Measurements from ENCODE around the gene NINL.

The NINL gene

GRCh38 chr20:25461786-25462545 lies 123.4 kb downstream of the NINL start:
- no peak for DNase-seq (ENCODE audit: low read depth)

DNA sequence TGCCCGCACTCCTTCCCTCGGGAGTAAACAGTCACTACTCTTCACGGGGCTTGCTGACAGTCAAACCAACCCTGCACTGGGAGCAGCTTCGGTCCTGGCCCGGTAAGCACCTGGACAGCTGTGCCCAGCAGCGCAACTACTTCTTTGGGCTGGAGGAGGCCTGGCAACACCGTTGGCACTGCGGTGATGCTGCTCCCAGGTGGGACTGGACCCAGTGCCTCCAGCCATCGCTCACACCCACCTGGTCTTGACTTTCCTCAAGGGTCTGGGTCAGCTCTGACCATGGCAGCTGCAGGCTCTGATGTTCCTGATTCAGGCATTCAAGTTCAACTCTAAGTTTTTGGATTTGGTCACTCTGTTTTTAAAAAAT lies 124.1 kb downstream of the NINL start:
- DNase-seq (ENCODE audit: low read depth): no peak

DNA sequence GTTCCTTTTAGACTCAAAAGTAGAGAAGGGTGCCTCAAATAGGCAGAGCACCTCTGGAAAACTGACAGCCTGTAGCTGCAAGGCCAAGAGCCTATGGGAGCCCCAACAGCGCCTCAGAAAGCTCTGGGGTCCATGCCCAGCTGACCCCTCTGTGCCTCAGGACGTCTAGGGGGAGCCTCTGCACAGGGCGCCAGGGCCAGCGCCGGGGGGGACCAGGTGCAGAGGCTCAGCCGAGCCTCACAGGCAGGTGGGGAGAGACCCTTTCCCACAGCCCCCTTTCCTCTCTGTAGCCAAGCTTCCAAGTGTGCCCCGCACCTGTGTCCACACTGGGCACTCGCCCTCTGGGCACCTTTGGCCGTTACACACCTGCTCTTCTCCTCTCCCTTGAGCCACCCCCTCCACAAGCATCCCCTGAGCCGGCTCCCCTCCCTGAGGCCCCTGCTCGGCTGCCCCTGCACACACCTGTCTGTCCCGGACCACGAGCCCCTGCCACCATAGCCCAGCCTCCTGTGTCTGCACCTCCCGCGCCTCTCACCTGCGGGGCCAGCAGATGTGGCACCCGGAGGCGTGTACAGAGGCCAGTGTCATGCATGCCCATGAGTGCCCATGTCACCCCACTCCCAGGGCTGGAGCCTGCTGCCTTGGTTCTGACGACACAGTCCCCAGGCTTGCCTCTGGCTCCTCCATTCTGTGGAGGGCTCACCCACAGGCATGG lies 124.6 kb downstream of the NINL start:
- DNase-seq (ENCODE audit: low read depth): no peak

GRCh38 chr20:25459916-25460535 lies 125.3 kb downstream of the NINL start:
- no peak for DNase-seq (ENCODE audit: low read depth)

DNA sequence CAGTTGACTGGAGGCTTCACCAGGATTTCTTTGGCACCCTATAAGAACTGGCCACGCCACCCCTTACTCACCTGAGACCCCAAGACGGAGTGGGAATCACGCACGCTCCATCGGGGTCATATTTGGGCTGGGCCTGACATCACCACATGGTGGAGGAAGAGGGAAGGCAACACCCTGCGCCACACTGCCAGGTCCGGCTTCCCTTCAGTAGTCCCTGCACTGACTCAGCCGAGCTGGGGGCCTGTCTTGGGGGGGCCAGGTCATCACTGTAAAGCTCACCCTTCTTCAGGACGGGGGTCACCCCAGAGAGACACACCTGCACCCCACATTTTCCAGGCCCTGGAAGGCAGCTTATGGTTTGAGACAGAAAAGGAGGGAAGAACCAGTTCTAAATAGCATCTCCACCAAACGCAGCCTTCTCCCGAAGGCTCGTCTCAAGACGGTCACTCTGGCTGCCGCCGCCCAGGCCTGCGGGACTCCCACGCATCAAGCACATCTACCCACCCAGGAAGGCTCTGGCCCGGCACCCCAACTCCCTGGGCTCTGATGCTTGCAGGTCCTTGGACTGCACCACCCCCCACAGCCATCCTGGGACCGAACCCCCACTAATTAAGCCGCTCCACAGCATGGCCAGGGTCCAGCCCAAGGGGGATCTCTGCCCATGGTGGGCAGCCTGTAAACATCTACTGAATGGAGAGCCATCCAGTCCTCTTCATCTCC lies 126.1 kb downstream of the NINL start:
- DNase-seq (ENCODE audit: low read depth): no peak

- DNase-seq (ENCODE audit: low read depth): no peak
Measured at GRCh38 chr20:25457886-25458680, 127.2 kb downstream of the NINL start.

GRCh38 chr20:25454153-25454900 lies 131.0 kb downstream of the NINL start:
- DNase-seq (ENCODE audit: low read depth): no peak

- DNase-seq (ENCODE audit: low read depth): no peak
Measured at GRCh38 chr20:25453035-25453810, 132.1 kb downstream of the NINL start.

DNA sequence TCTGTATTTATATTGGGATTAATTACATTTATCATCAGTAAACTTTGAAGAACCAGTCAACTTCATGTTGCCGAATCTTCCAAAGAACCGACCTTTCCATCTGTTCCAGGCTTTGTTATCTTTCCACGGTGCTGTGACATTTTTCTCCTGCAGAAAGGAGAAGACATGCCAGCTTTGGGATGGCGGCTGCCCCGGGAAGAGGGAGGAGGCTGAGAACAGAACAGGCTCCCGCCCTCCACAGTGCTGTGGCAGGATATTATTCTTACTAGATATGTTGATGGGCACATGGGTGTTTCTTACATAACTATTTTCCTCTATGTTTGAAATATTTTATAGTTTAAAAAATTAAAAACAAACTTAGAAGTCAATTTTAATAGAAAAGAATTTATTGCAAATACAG lies 133.0 kb downstream of the NINL start:
- DNase-seq (ENCODE audit: low read depth): no peak

- no peak for DNase-seq (ENCODE audit: low read depth)
Measured at GRCh38 chr20:25447671-25448070, 137.7 kb downstream of the NINL start.

GRCh38 chr20:25444556-25444955 lies 140.8 kb downstream of the NINL start:
- no peak for DNase-seq (ENCODE audit: low read depth)

DNA sequence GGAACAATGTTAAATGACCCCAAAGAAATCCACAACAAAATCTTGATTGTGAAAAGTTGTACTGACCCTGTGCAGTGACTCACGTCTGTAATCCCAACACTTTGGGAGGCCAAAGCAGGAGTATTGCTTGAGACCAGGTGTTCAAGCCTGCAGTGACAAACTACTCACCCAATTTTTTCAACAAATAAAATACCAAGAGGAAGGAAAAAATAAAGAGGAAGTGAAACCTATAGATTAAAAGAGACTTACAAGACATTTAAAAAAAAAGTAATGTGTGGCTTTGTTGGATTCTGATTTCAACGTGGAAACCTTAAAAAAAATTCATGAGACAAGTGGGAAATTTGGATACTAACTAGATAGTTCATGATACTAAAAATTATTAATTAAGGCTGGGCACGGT lies 146.0 kb downstream of the NINL start:
- no peak for DNase-seq (ENCODE audit: low read depth)

- DNase-seq (ENCODE audit: low read depth): no peak
Measured at GRCh38 chr20:25437153-25437581, 148.2 kb downstream of the NINL start.

GRCh38 chr20:25424536-25424935 lies 160.8 kb downstream of the NINL start:
- DNase-seq (ENCODE audit: low read depth): no peak

DNA sequence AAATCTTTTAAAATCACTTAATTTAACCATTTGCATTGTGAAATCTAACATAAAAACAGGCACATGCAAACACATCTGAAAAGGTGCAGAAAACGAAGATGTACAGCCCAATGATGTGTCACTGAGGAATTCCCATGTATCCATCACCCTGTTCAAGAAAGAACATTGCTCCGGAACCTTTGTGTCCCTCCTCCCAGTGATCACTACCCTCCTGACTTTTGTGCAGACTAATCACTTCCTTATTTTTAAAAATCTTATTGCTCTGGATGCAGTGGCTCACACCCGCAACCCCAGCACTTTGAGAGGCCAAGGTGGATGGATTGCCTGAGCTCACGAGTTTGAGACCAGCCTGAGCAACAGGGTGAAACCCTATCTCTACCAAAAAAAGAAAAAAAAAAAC lies 163.3 kb downstream of the NINL start:
- DNase-seq (ENCODE audit: low read depth): no peak

GRCh38 chr20:25421102-25421501 lies 164.2 kb downstream of the NINL start:
- no peak for DNase-seq (ENCODE audit: low read depth)

DNA sequence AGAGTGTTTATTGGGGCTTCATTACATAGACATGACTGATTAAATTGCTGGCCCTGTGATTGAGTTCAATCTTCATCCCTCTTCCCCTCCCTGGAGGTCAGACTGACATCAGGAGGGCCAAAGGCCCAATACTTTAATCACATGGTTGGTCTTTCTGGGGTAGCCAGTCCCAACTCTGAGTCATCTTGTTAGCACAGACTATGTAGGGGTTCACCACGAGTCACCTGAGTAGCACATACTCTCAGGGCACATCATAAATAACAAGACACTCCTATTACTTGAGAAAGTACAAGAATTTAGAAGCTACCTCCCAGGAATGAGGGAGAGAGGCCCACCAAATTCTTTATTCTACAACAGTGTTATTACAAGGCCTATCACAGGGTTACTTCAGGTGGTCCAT lies 166.6 kb downstream of the NINL start:
- DNase-seq (ENCODE audit: low read depth): no peak

DNA sequence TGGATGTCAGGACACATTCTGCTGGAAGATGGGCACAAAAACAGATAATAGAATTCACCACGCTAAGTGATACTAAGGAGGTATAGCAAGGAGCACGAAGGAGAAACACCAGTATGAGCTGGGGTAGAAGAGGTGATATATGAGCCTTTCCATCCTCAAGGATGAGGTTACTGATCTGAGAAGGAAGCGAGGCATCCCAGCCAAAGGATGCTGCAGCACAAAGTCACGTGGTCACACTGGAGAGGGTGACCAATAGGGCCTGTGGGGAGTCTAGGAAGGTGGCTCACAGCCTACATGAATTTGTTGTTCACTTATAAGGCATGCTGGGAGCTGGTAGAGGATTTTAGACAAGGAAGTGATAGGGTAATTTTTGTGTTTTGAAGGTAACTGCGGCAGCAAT lies 176.4 kb downstream of the NINL start:
- no peak for DNase-seq (ENCODE audit: low read depth)

DNA sequence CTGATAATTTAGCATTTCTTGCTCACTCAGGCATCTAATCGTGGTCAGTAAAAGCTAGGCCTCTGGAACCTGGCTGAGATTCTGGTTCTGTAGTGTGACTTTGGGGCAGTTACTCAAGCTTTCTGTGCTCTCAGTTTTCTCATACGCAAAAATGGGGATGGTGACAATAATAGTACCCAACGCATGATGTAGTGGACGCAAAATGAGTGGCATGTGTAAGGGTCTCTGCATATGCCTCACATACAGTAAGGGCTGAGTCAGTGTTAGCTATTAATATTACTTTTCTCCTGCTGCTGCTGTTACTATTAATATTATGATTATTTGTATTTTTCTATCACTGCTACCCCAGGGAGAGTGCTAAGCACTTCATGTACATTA lies 177.2 kb downstream of the NINL start:
- DNase-seq (ENCODE audit: low read depth): no peak

Measured in activated T-cell treated with anti-CD3 and anti-CD28 coated beads for 24 hours (primary cell).